Measurements from ENCODE around the gene ELOVL1.

ELOVL1 gene

DNA sequence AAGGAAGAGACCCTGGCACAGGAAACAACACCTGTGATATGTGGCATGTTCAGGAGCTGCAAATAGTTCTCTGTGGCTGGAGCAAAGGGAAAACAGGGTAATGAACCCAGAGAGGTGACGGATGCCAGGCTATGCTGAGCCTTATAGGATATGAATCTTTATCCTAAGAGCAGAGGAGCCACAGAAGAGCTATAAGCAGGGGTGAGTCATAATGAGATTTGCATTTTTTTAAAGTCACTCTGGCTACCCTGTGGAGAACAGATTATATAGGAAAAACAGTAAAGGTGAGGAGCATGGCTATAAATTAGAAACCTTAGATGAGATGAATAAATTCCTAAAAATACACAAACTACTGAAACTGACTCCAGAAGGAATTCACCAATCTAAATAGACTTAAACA, 43.0 kb downstream of the ELOVL1 start:
- H3K27ac ChIP-seq = no peak overlapping the region
- TF ChIP-seq, protein P1, sequence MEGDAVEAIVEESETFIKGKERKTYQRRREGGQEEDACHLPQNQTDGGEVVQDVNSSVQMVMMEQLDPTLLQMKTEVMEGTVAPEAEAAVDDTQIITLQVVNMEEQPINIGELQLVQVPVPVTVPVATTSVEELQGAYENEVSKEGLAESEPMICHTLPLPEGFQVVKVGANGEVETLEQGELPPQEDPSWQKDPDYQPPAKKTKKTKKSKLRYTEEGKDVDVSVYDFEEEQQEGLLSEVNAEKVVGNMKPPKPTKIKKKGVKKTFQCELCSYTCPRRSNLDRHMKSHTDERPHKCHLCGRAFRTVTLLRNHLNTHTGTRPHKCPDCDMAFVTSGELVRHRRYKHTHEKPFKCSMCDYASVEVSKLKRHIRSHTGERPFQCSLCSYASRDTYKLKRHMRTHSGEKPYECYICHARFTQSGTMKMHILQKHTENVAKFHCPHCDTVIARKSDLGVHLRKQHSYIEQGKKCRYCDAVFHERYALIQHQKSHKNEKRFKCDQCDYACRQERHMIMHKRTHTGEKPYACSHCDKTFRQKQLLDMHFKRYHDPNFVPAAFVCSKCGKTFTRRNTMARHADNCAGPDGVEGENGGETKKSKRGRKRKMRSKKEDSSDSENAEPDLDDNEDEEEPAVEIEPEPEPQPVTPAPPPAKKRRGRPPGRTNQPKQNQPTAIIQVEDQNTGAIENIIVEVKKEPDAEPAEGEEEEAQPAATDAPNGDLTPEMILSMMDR (conservative IDR thresholded peaks at IDR 0.05) = no peak
- TF ChIP-seq ZFX (IDR thresholded peaks at IDR 0.05) = no peak

DNA sequence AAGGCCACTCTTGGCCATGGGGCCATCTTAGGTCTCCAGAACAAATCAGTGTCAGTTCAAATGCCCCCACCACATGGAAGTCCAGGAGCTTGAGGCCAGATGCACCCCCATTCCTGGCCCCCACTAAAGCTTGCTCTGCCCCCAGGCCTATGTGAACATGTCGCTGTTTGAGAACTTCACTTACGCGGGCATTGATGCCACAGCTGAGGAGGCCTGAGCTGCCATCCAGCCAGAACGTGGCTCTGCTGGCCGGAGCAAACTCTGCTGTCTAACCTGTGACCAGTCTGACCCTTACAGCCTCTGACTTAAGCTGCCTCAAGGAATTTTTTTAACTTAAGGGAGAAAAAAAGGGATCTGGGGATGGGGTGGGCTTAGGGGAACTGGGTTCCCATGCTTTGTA, 45.3 kb downstream of the ELOVL1 start:
- TF ChIP-seq ZFX (IDR thresholded peaks at IDR 0.05) = no peak
- TF ChIP-seq, protein P1 (conservative IDR thresholded peaks at IDR 0.05) = no peak

DNA sequence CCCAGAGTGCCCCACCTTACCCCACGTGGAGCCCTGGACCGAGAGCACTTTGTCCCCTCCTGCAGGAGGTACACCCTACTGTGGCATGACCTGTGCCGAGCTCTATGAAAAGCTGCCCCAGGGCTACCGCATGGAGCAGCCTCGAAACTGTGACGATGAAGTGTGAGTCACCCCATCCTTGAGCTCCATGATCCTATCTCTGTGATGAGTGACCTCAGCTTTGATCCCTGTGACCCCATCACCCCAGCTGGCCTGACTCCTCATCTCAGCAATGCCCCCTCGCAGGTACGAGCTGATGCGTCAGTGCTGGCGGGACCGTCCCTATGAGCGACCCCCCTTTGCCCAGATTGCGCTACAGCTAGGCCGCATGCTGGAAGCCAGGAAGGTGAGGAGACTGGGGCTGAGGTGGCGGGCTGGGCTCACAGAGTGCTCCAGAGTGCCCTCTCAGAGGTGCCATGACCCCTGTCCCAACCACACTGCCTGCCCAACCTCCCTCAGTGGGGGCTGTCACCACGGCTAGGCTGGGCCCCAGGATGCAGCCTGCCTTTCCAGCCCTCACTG, 46.4 kb downstream of the ELOVL1 start:
- no peak overlapping the region for H3K27ac ChIP-seq

More for the DNA sequence above, 45.3 kb downstream of the ELOVL1 start:
- H3K27ac ChIP-seq = no peak overlapping the region

DNA sequence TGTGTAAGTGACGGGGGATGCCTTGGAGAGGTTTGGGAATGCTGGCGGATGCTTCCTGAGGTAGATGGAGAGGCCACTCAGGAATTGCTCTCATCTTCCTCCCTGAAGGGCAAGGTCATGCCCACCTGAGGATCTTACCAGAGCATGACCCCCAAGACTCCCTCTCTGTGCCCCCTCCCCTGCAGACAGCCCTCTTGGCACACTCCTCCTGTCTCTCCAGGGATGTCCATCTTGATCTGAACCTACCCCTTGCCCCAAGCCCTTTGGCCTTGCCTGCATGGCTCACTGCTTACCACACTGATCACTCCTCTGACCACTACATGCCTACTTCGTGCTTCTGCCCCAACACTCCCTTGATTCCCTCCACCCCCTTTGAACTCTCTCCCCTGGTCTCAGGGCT, 48.0 kb downstream of the ELOVL1 start:
- H3K27ac ChIP-seq = no peak overlapping the region
- no peak for TF ChIP-seq ZFX (IDR thresholded peaks at IDR 0.05)
- TF ChIP-seq, protein P1 (conservative IDR thresholded peaks at IDR 0.05) = no peak

More for the DNA sequence above, 46.4 kb downstream of the ELOVL1 start:
- no peak for TF ChIP-seq ZFX (IDR thresholded peaks at IDR 0.05)
- TF ChIP-seq, protein P1 (conservative IDR thresholded peaks at IDR 0.05) = no peak

DNA sequence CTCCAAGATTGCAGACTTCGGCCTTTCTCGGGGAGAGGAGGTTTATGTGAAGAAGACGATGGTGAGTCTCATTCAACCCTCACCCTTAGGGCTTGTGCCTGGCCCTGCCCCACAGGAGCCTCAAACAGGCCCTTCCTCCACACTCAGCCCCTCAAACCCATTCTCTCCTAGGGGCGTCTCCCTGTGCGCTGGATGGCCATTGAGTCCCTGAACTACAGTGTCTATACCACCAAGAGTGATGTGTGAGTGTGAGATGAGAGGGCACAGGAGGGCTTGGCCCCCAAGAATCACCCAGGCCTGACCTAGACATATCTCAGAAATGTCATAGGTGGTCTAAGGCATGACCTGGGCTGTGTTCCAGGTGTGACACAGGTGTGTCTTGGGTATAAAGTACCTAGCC, 48.5 kb downstream of the ELOVL1 start:
- TF ChIP-seq ZFX (IDR thresholded peaks at IDR 0.05) = no peak
- TF ChIP-seq, protein P1 (conservative IDR thresholded peaks at IDR 0.05) = no peak

DNA sequence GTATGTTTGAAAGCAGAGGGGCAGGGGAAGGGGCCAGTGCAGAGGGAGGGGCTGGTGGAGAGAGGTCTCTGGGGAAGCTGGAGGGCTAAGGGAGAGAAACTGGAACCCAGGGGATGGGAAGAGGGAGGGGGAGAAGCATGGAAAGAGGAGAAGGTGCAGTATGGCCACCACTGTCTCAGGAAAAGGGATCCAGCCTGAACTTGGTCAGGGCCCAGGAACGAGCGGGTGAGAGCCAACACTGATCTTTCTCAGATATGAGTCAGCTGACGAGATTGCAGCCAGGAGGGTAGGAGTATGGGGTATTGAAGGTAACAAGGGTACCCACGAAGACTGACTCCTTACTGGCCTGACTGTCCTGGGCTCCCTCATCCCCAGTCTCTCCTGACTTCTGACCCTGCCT, 49.0 kb downstream of the ELOVL1 start:
- TF ChIP-seq, protein P1 (conservative IDR thresholded peaks at IDR 0.05) = no peak
- TF ChIP-seq ZFX (IDR thresholded peaks at IDR 0.05) = no peak
- H3K27ac ChIP-seq = no peak overlapping the region

More for the DNA sequence above, 48.5 kb downstream of the ELOVL1 start:
- no peak overlapping the region for H3K27ac ChIP-seq

DNA sequence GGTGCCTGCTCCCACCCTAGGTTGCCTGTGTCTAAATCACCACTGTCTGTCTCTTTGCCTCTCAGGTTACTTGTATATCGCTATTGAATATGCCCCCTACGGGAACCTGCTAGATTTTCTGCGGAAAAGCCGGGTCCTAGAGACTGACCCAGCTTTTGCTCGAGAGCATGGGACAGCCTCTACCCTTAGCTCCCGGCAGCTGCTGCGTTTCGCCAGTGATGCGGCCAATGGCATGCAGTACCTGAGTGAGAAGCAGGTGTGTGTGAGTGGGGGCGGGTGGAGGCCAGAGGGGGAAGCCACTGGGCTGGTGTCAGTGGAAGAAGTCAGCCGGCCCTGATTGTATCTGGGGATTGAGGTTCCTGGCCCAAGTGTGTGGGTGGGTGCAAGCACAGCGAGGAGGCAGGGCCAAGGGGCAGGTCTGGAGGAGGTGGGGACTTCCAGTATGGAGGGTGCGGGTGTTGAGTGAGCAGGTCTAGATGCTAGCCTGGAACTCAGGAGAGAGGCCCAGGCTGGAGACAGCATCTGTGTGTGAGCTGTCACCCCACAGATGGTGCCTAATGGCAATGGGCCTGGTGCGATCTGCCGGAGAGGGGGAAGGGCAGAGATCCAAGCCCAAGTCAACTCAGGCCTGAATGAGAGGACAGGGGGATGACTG, 49.9 kb downstream of the ELOVL1 start:
- H3K27ac ChIP-seq = no peak overlapping the region
- TF ChIP-seq, protein P1 (conservative IDR thresholded peaks at IDR 0.05) = no peak
- TF ChIP-seq ZFX (IDR thresholded peaks at IDR 0.05) = no peak

Measured in C4-2B (cell line).